IMR-90 (cell line): ENCODE measurements around the gene EEF1B2.

Experiments used
- CHD1 ChIP-seq: IDR thresholded peaks from 2 replicates; pipeline ENCODE4 v1.6.1; 2012; ENCODE audit warnings: low read depth, low read length, improper control_type of control experiment
- CTCF ChIP-seq: conservative IDR thresholded peaks from 2 replicates; pipeline ENCODE4 v1.5.1; 2012; ENCODE audit warnings: mild to moderate bottlenecking, low read depth, low read length, improper control_type of control experiment
- MAFK ChIP-seq: IDR thresholded peaks from 2 replicates; pipeline ENCODE4 v1.6.1; 2012; ENCODE audit warnings: low read depth, low read length, improper control_type of control experiment
- MAZ ChIP-seq: IDR thresholded peaks from 2 replicates; pipeline ENCODE4 v1.6.1; 2012; ENCODE audit warnings: low read depth, mild to moderate bottlenecking, low read length, improper control_type of control experiment, moderate library complexity, borderline replicate concordance
- MXI1 ChIP-seq: IDR thresholded peaks from 2 replicates; pipeline ENCODE4 v1.6.1; 2012; ENCODE audit warnings: low read depth, mild to moderate bottlenecking, low read length, moderate library complexity, borderline replicate concordance
- NFE2L2 ChIP-seq: fragments of 150-350 bp; IDR thresholded peaks from 2 replicates; pipeline ENCODE4 v1.6.1; 2016; ENCODE audit warnings: low read depth, mild to moderate bottlenecking, low read length
- POLR2A ChIP-seq: IDR thresholded peaks from 2 replicates; pipeline ENCODE4 v1.6.1; 2012; ENCODE audit warnings: mild to moderate bottlenecking, low read depth, low read length
- RAD21 ChIP-seq: IDR thresholded peaks from 2 replicates; pipeline ENCODE4 v1.6.1; 2012; ENCODE audit warnings: low read length, improper control_type of control experiment
- RCOR1 ChIP-seq: IDR thresholded peaks from 2 replicates; pipeline ENCODE4 v1.6.1; 2012; ENCODE audit warnings: mild to moderate bottlenecking, low read length, improper control_type of control experiment; ENCODE audit not compliant: insufficient replicate concordance
- TF ChIP-seq, protein P1 (sequence below): fragments of 150-350 bp; IDR thresholded peaks from 2 replicates; pipeline ENCODE4 v1.6.1; 2016; ENCODE audit warnings: low read depth, mild to moderate bottlenecking, low read length, moderate library complexity, borderline replicate concordance

- TF ChIP-seq CTCF (no peak), RCOR1 (no peak), NFE2L2 (no peak), CHD1 (no peak), RAD21 (no peak), MXI1 (no peak), POLR2A (no peak), MAZ (no peak), MAFK (no peak)
- TF ChIP-seq, protein P1, sequence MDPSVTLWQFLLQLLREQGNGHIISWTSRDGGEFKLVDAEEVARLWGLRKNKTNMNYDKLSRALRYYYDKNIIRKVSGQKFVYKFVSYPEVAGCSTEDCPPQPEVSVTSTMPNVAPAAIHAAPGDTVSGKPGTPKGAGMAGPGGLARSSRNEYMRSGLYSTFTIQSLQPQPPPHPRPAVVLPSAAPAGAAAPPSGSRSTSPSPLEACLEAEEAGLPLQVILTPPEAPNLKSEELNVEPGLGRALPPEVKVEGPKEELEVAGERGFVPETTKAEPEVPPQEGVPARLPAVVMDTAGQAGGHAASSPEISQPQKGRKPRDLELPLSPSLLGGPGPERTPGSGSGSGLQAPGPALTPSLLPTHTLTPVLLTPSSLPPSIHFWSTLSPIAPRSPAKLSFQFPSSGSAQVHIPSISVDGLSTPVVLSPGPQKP = no peak
These were observed 1.1 kb downstream of the EEF1B2 start for GRCh38 chr2:206160807-206161179.
